Upper lobe of right lung (tissue), 1 donor: ENCODE results near the gene NUDT1. TPM values are rescaled to one million over a fixed set of nuclear protein-coding genes. Genes with fewer than 3 reads are reported as not detected.
A peak's percentile ranks its signal among the peaks of the same experiment; 100 is the strongest.

Experiments
- ATAC-seq: fragments of 200-7000 bp; cut with Tn5 transposase; one replicate; pipeline ENCODE4 v1.9.1; 2020; ENCODE audit warnings: mild to moderate bottlenecking, moderate library complexity
- DNase-seq: peaks from one replicate; pipeline ENCODE4 v3.0.0-alpha.2; 2020
- H3K27ac ChIP-seq: fragments of 200-600 bp; one replicate; pipeline ENCODE4 v1.8.0; 2022
- H3K27me3 ChIP-seq: fragments of 200-600 bp; one replicate; pipeline ENCODE4 v1.8.0; 2022; ENCODE audit warnings: mild to moderate bottlenecking
- H3K36me3 ChIP-seq: fragments of 200-600 bp; one replicate; pipeline ENCODE4 v1.8.0; 2022
- H3K4me1 ChIP-seq: fragments of 200-600 bp; one replicate; pipeline ENCODE4 v1.8.0; 2022
- H3K4me3 ChIP-seq: fragments of 200-600 bp; one replicate; pipeline ENCODE4 v1.8.0; 2022; ENCODE audit warnings: mild to moderate bottlenecking
- H3K9me3 ChIP-seq: fragments of 200-600 bp; one replicate; pipeline ENCODE4 v1.8.0; 2022
- CTCF ChIP-seq: fragments of 200-600 bp; IDR thresholded peaks from one replicate; pipeline ENCODE4 v1.8.0; 2022; ENCODE audit warnings: antibody characterized with exemption
- intact Hi-C: fragments of 100-400 bp; cut with DNase I; formaldehyde crosslinking; loops from one replicate; pipeline ENCODE4 v1.11.0; 2022
- total RNA-seq: library from RNA; stranded (reverse); fragmentation: NEBNext Ultra II Directional; extraction: Animal tissue kit (Norgen Biotek cat#: 25700); gene quantifications from one replicate; pipeline ENCODE4 v1.2.1, GENCODE V29; 2021
- donor health status: DM: no; HTN: yes; CAD: no; lungs with severe emphysema.

Gene NUDT1
- total RNA-seq, 1 donor from 2014 or later: 13.2 TPM

- Histone ChIP-seq H3K27ac (peak overlapping the region; percentile 45), H3K4me1 (peaks cover 13% of the 10 kb centered on the region), H3K9me3 (no peaks in the 10 kb centered on the region), H3K36me3 (no peaks in the 10 kb centered on the region), H3K4me3 (no peak overlapping the region), H3K27me3 (no peaks in the 10 kb centered on the region)
- DNase-seq (peak; percentile 79), ATAC-seq (peak; percentile 73)
- intact Hi-C loops: loop anchor here (10.0 kb wide), 1 partner anchor 106 kb away; the partner anchor contains the start of gene EIF3B
- no peak for TF ChIP-seq CTCF
These were observed 7.1 kb downstream of the NUDT1 start for GRCh38 chr7:2248984-2249694.

GRCh38 chr7:2249744-2250323 lies 7.8 kb downstream of the NUDT1 start:
- no peak for ATAC-seq
- H3K27me3 ChIP-seq: no peaks in the 10 kb centered on the region
- peaks cover 13% of the 10 kb centered on the region for H3K4me1 ChIP-seq
- no peak overlapping the region for H3K4me3 ChIP-seq
- no peaks in the 10 kb centered on the region for H3K9me3 ChIP-seq
- no peak for DNase-seq
- H3K27ac ChIP-seq: peak overlapping the region; percentile 45
- intact Hi-C loops: loop anchor here (10.0 kb wide), 1 partner anchor 105 kb away; the partner anchor contains the start of gene EIF3B
- TF ChIP-seq CTCF: no peak
- no peaks in the 10 kb centered on the region for H3K36me3 ChIP-seq

GRCh38 chr7:2251381-2251780 lies 9.4 kb downstream of the NUDT1 start:
- no peak for TF ChIP-seq CTCF
- no peak overlapping the region for H3K27ac ChIP-seq
- intact Hi-C loops: no loop called here
- H3K4me3 ChIP-seq: no peak overlapping the region
- H3K4me1 ChIP-seq: peaks cover 13% of the 10 kb centered on the region
- H3K36me3 ChIP-seq: peaks cover 12% of the 10 kb centered on the region
- no peaks in the 10 kb centered on the region for H3K9me3 ChIP-seq
- no peak for ATAC-seq
- DNase-seq: no peak
- H3K27me3 ChIP-seq: no peaks in the 10 kb centered on the region

GRCh38 chr7:2251841-2252771 lies 10.1 kb downstream of the NUDT1 start:
- DNase-seq: peak; percentile 76
- Histone ChIP-seq H3K4me3 (no peak overlapping the region), H3K4me1 (peaks cover 13% of the 10 kb centered on the region), H3K27me3 (no peaks in the 10 kb centered on the region), H3K36me3 (peaks cover 19% of the 10 kb centered on the region), H3K27ac (no peak overlapping the region), H3K9me3 (no peaks in the 10 kb centered on the region)
- ATAC-seq: peak; percentile 55
- intact Hi-C loops: no loop called here
- TF ChIP-seq CTCF: no peak

- Histone ChIP-seq H3K9me3 (no peaks in the 10 kb centered on the region), H3K36me3 (peaks cover 24% of the 10 kb centered on the region), H3K4me1 (peaks cover 13% of the 10 kb centered on the region), H3K27ac (no peak overlapping the region), H3K4me3 (no peak overlapping the region), H3K27me3 (no peaks in the 10 kb centered on the region)
- intact Hi-C loops: no loop called here
- DNase-seq (peak; percentile 77), ATAC-seq (peak; percentile 61)
- TF ChIP-seq CTCF: no peak
These were observed 11.0 kb downstream of the NUDT1 start for GRCh38 chr7:2253021-2253420.
